Stimulated activated CD4-positive, alpha-beta T cell treated with anti-CD3 and anti-CD28 coated beads, Interleukin-1b, Interleukin-23, amount 100 ng/mL, for 1 hour (primary cell): ENCODE results near the gene VKORC1.
"Not testable (repeated sequence)": the region's sequence is repeated elsewhere in the genome, so short reads cannot be mapped to it uniquely, and the experiment has no call there.

Experiments used
- DNase-seq, 2 donors: peaks; one replicate each; pipeline ENCODE4 v3.0.0-alpha.2; 2020; ENCODE audit warnings: low read depth in 2 of 2

Gene VKORC1

GRCh38 chr16:31107465-31107867 lies 12.9 kb upstream of the VKORC1 start:
- DNase-seq = no peak

GRCh38 chr16:31106509-31107464 lies 12.2 kb upstream of the VKORC1 start:
- no peak for DNase-seq

- DNase-seq = peak; percentile 41 to 80
Observed at GRCh38 chr16:31105677-31106213, 11.1 kb upstream of the VKORC1 start.

GRCh38 chr16:31100876-31101641 lies 6.5 kb upstream of the VKORC1 start:
- not testable (repeated sequence) for DNase-seq

GRCh38 chr16:31099860-31100638 lies 5.5 kb upstream of the VKORC1 start:
- no peak for DNase-seq

- DNase-seq = no peak
Observed at GRCh38 chr16:31094088-31094423, 541 bp downstream of the VKORC1 start.

- no peak for DNase-seq
Observed at GRCh38 chr16:31093132-31093703, 1.4 kb downstream of the VKORC1 start.

- DNase-seq = no peak
Observed at GRCh38 chr16:31092330-31092729, 2.3 kb downstream of the VKORC1 start.

- DNase-seq = no peak
Observed at GRCh38 chr16:31090540-31090939, 4.1 kb downstream of the VKORC1 start.

GRCh38 chr16:31089199-31089598 lies 5.4 kb downstream of the VKORC1 start:
- no peak for DNase-seq

GRCh38 chr16:31088459-31089183 lies 6.0 kb downstream of the VKORC1 start, which contains the start of gene PRSS53:
PRSS53 (minus strand) TSS chr16:31088943; CDS start chr16:31088809, 134 bp downstream.
- no peak for DNase-seq

- DNase-seq = no peak
Observed at GRCh38 chr16:31087971-31088370, 6.6 kb downstream of the VKORC1 start.

GRCh38 chr16:31087481-31087880 lies 7.1 kb downstream of the VKORC1 start:
- DNase-seq = no peak

- DNase-seq = no peak
Observed at GRCh38 chr16:31086629-31086906, 8.0 kb downstream of the VKORC1 start.

GRCh38 chr16:31085873-31086628 lies 8.5 kb downstream of the VKORC1 start:
- no peak for DNase-seq

- no peak for DNase-seq
Observed at GRCh38 chr16:31085411-31085810, 9.2 kb downstream of the VKORC1 start.

GRCh38 chr16:31084584-31085302 lies 9.9 kb downstream of the VKORC1 start:
- DNase-seq = no peak

- DNase-seq = no peak
Observed at GRCh38 chr16:31083981-31084380, 10.6 kb downstream of the VKORC1 start.

GRCh38 chr16:31083556-31083955 lies 11.0 kb downstream of the VKORC1 start:
- no peak for DNase-seq
